ENCODE data around the gene WDR4.
"Not testable (repeated sequence)": the region's sequence is repeated elsewhere in the genome, so short reads cannot be mapped to it uniquely, and the experiment has no call there.

WDR4 gene

DNA sequence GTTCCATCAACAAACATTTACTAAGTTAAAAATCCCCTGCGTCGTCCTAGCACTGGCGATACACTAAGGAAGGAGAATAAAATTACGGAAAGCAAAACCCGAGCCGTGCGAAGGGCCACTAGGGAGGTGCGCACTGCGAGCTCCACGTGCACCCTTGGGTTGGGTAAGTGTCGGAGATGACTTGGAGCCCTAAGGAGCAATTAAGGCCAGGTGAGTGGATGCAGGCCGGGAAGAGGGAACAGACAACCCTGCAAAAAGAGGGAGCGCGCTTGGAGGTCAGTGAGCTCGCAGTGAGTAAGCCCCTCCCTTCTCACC is 704 bp downstream of the WDR4 start:
- no peak for DNase-seq (ENCODE audit: low read depth)

DNA sequence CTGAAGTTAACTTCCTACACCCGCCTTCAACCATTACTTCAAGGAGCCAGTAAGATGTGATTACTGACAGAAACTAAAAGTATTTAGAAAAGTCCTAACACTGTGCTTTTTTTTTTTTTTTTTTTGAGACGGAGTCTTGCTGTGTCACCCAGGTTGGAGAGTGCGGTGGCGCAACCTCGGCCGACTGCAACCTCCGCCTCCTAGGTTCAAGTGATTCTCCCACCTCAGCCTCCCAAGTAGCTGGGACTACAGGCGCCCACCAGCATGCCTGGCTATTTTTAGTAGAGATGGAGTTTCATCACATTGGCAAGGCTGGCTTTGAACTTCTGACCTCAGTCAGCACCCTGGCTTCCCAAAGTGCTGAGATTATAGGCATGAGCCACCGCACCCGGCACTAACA is 3.5 kb downstream of the WDR4 start:
- DNase-seq (ENCODE audit: low read depth), result not testable (repeated sequence)

DNA sequence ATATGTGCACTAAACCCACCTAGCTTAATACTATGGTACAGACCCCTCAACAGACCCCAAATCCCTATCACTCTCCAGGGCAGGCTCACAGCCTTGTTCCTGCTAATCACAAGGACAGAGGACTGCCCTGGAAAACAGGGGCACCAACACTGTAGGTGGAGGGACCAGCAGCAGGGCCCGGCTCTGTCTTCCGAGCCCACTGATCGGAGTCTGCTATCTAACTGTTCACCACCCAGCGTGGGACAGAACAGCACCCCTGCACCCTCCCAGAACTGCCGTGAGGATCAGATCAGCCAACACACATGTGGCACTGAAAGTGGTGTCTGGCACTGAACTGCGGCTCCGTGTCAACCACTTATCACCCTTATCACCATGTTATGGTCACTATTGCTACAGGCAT is 6.2 kb downstream of the WDR4 start:
- no peak for DNase-seq (ENCODE audit: low read depth)

DNA sequence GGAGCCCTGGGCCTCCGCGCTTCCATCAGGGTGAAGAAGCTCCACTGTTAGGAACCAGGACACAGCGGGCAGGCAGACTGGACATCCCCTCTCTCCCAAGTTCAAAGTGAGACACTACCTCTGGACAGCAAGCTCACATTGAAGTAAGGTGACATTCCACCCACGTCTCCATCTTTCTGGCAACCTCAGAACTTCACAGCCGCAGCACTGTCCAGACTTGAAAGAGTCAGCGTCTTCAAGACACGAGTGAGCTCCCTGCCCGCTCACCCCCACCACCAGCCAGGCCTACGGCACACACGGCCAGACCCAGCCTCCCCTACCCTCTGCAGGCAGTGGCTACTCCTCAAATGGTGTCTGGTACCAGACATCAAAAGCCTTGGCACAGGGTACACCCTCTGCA is 11.1 kb downstream of the WDR4 start:
- DNase-seq (ENCODE audit: low read depth), result no peak

DNA sequence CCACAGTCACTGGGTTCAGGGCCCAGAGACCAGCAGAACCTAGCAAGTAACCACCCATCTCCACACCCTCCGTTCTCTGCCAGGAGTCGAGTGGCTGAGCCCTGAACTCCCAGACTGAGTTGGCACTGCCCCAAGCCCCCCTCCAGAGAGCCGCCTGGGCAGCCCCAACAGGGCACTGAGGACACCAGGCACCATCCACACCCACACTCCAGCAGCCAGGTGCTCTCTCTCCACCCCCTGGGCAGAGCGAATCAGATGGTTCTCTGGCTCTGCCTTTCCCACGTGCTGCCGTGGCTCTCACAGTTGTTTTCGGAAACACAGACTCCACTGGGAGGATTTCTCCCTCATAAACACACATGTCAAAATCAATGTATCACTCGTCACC is 13.6 kb downstream of the WDR4 start:
- DNase-seq (ENCODE audit: low read depth), result no peak

DNA sequence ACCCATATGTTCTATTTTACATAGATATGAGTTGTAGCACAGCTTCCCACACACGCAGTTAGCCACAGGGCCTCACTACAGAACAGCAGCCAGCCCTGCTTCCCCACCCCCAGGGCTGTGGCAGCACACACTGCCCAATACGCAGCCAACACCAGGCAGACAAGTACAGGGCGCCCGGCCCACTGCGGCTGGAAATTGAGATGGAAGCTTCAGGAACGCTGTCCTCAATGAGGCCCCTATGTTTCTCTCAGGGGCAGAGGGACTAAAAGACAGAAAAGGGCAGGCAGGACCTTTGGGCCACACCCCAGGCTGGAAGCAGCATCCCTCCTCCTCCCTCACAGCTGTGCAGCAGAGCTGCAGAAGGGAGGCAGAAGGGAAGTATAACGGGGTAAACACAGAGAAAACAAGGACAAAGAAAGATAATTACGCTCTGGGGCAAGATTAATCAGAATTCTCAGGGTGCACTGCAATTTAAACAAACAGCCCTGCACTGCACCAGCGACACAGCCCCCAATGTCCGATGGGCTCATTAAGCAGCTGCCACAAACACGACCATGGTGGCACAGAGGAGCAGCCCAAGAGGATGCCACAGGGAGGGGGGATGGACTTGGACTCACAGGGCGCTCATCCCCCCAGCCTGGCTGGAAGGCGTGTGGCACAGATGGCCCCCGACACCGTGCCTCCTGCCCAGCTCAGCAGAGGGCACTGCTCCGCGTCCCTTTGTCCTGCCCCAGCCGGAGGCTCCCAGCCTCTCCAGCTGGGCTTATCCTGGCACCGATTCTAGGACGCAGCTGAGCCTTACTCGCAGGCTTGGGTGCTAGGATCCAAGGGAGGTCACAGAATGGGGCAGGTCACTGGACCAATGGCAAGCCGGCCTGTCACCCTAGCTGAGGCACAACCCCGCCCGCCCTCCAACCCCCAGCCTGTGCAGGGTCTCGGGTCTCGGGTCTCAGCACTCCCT is 14.2 kb downstream of the WDR4 start:
- DNase-seq (ENCODE audit: low read depth), result no peak

DNA sequence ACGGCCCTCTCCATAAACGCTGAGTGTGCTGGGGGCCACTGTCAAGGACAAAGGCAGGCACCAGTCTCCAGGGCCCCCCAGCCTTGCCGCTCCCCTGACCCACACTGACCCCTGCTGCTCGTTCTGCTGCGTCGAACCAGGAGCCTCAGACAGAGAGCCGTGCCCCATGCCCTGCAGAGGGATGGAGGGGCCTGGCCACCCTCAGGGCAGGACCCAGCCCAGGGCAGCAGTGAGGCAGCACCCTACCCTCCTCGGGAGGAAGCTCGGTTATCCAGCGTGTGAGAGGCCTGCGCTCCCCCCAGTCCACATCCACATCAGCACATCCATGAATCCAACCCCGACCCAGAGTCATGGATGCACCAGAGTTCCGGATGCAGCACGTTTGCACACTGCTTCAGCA is 15.1 kb downstream of the WDR4 start:
- DNase-seq (ENCODE audit: low read depth), result no peak

DNA sequence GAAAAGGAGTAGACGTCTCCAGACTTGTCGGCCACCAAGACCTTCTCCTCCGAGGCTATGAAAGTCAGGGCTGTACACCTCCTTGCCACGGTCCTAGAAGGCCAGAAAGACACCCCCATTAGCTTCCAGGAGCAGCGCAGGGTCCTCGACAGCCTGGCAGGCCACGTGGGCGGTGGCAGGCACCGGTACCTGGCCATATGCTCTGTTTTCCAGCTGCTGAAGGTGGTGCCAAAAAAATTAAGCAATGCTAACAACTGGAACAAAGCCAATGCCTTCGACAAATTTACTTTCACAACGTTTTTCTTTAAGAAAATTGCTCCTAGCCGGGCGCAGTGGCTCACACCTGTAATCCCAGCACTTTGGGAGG is 15.9 kb downstream of the WDR4 start:
- no peak for DNase-seq (ENCODE audit: low read depth)

DNA sequence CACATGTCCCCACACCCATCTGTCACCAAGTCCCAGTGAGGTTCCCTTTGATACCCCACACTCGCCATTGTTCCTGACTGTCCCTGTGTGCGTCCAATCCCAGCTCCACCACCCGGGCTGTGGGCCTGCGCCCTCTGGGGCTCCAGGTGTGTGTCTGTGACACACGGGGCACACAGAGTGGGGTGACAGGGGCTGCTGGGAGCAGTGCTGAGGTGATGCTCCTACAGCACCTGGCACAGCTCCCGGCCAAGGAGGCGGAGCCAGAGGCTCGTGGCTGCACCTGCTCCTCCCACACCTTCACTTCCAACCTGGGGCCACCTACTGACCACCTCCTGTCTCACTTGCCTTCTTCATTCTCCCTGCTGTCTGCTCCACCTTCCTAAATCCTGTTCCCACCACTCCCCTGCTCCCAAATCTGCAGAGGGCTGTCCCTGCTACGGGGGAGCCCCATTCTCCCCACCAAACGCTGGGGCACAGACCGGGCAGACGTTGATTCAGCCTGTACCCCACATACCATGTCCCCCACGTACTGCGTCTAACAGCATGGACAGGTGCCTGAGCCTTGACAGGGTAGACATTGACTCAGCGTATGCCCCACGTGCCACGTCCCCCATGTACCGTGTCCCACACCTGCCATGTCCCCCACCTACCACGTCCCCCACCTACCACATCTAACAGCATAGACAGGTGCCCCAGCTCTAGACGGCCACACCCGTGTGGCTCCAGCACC is 16.4 kb downstream of the WDR4 start:
- no peak for DNase-seq (ENCODE audit: low read depth)

DNA sequence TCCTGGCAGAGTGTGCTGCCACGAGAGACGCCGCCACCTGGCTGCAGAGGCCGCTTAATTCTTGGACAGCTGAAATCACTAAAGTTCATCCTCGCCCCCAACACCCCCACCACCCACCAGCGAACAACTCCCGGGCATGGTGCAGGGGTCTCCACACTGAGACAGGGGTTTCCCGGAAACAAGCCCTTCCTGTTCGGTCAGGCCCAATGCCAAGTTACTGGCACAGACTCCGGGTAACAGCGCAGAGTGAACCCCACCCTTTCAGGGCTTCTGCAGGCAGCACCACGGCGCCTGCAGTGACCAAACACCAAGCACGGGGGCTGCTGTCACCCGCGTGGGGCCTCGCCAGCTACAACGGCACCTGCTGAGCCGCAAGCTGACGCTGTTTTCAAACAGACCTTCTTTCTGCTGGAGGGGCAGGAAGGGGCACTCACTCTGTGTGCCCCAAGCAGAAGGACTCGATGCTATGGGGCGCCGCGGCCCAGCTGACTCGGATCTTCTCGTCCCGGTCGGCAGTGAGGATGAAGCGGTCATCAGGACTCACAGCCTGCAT is 17.4 kb downstream of the WDR4 start:
- no peak for DNase-seq (ENCODE audit: low read depth)

DNA sequence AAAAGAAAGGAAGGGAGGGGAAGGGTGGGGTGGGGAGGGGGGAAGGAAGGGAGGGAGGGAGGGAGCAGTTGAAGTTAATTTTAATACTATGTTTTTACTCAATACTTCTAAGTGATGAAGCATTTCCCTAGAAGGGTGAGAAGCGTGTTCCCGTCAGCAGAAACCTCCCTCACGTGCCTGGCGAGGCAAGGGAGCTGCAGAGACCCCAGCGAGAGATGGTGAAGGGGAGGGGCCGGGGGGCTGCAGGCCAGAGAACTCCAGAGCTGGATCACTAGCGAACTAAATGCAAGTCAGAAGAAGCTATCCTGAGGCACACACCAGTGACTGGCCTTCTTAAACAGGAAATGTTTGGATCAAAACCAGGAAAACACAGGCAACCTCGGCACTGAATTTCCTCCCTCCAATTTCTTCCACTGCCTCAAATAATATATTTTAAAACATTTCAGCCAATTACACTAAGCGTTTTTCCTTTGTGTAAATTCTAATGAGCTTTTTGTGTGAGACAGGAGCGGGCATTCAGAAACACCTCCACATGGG is 18.0 kb downstream of the WDR4 start:
- no peak for DNase-seq (ENCODE audit: low read depth)

DNA sequence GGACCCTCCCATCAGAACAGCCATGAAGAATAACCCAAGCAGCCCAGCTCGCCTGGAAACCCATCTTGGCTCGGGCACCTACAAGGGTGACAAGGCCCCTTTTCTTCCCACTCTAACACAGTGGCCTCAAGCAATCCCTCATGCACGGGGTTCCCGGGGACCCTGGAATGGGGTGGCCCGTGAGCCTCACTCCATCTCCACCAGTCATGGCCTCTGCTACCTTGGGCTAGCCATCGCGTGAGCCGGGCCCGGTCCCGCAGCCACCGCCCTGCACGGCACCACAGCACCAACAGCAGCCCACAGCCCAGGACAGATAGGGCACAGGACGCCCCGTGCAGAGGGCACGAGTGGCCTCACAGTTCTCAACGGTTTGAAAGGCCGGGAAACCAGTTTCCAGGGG is 19.0 kb downstream of the WDR4 start:
- DNase-seq (ENCODE audit: low read depth), result no peak

DNA sequence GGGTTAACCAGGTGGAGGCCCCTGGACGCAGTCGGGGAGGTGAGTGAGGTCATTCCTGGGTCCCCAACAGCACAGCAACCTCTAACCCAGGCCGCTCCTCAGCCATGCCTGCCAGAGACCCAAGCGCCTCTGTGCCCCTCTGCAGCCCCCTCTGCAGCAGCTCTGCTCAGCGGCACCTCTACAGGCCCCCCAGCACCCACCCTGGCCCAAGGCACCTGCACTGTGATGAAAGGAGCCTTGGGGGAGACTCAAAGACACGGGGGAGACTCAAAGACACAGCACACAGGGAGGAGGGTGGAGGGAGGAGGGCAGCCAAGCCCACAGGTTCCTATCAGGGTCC is 19.5 kb downstream of the WDR4 start:
- no peak for DNase-seq (ENCODE audit: low read depth)

DNA sequence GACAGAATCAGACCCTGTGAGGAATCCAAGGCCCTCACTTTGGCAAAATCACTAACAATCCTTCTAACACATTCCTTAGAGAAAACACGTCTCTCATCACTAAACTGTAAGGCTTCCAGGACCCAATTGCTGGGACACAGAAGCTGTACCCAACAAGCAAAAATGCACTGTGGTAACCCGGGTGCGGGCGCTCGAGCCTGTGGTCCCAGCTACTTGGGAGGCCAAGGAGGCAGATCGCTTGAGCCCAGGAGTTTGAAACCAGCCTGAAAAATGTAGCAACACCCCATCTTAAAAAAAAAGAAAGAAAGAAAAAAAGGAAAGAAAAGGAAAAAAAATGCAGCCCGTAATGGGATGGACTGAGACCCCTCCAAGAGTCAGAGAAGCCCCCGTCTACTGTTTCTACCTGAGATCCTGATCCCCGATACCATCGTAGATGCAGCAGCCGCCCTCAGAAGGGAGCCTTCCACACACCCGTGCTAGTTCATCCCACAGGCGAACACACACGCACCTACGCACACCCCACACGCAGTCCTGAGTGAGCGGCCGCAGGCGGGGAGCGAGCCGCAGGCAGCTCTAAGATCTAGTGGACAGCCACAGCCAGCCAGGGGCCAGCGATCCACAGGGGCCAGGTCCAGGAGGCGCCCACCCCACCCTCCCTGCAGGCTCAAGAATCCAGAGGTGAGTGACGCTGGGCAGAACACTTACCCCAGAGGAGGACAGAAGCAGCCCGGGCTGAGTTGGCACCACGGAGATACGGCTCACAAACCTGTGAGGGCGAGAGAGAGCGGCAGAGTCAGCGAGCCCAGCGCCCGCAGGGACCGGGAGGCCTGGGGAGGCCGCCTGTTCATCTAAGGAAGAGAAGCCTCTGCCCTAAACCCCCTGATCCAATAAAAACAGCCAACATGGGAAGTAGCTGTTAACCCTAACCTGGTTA is 20.1 kb downstream of the WDR4 start:
- DNase-seq (ENCODE audit: low read depth), result no peak

DNA sequence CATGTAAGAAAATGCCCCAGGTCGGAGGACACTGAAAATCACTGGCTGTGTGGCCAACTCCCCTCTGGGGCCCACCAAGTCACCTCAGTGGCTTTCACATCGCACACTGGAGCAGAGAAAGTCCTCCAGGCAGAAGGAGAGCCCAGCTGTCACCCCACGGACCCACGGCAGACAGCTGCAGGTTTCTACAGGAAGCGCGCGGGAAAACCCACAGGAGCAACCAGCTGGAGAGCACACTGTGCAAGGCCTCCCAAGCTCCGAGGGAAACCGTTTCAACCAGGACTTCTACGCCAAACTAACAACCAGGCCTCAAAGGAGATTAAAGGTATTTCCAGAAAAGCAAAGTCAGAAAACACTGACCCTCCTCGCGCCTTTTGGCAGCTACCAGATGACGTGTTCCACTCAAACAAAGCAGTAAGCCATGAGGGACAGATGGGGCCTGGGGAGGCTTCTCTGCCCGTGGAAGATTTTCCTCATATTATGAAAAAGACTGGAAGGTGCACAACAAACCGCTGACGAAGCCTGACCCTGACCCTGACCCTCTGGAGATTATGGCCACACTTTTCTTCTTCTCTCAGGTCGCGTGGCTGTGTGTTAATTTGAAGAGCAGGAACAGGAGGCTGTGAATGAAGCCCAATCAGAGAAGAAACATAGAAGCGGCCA is 21.0 kb downstream of the WDR4 start:
- no peak for DNase-seq (ENCODE audit: low read depth)

DNA sequence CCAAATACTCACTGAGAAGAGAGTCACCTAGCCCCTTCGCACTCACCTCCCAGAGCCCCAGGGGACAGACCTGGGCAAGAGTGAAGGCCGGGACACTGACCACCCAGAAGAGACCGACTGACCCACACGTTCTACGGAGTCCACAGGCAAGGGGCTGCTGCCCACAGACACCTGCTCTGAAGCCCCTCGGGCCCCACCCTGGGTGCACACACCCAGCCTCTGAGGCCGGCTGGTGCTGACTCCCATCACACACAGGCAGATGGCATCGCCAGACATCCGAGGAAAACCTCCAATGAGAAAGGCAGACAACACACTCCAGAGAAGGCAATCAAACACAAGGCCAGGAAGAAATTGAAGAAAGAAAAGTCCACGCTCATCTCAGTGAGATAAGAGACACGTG is 22.1 kb downstream of the WDR4 start:
- no peak for DNase-seq (ENCODE audit: low read depth)

DNA sequence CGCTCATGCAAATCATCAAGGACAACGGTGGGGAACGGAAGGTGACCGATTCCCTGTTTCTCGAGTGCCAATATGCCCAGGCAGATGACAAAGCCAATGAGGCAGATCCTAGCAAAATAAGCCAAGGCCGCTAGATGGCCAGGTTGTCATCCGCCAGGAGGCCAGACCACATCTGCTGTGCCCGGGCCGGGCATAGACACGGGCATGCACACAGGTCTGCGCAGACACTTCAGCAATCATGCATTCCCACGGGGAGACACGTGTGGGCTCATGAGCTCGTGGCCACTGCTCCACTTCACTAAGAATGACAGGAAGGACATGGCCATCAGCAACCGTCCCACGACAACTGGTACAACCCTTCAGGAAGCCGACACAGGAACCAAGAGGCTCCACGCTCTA is 23.4 kb downstream of the WDR4 start:
- no peak for DNase-seq (ENCODE audit: low read depth)

DNA sequence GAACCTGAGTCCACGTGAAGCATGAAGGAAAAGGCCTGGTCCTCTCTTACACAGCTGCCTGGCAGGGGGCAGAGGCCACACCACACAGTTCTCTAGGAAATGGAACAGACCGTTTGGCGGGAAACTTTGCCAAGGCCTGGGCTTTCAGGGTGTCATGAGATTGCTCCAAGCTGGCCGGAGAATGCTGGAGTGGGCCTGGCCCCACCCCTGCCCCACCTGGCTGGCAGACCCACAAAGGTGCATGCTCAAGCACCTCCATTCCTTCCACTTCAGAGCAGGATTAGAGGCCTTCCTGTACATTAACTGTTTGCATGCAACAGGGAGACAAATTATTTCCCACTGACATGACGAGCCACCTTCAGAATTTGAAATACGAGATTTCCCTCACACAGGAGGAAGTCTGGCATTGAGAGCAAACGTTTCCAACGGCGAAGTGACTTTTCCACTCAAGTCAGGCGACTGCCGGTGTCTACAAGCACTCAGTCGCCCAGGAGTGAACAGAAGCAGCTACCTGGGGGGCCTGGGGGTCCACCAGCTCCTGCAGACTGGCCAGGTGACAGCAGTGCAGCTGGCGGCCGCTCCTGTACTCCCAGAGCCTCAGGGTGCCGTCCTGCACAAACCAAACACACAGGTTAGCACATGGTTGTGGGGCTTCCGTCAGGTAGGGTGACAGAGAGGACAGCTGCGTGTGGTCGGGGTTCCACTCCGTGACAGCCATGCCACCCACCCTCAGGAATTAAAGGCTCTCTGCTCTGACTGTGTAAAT is 24.0 kb downstream of the WDR4 start:
- no peak for DNase-seq (ENCODE audit: low read depth)

DNA sequence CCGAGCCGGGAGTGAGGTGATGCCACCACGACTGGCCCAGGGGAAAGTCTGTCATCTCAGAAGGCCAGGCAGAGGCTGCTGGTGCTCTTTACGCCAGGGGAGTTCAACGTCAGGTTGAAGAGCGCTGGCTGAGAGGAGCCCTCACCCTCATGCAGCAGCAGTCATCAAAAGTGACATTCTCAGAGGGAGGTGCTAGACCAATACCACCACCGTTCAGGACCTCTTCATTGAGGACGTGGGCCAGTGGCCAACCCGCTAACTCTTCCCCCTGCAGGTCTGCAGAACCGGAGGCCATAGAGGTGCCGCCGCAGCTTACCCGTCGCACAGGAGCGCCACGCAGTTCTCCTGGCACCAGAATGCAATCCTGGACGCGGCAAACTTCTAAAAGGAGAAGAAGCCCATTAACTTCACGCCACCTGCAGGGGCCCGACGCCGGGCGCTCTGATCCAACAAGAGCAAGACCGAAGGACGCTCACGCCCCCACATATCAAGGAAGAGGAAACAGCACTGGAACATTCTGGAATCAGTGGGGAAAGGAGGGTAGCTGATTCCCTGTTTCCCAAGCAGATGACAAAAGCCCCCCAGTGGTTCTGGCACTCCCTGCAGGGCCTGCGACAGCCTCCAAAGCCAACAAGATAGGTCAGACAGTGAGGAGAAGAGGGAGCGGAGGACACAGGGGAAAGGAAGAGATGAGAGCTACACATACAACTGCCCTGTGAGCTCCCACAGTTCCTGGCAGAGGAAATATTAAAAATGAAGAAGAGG is 24.9 kb downstream of the WDR4 start:
- no peak for DNase-seq (ENCODE audit: low read depth)

DNA sequence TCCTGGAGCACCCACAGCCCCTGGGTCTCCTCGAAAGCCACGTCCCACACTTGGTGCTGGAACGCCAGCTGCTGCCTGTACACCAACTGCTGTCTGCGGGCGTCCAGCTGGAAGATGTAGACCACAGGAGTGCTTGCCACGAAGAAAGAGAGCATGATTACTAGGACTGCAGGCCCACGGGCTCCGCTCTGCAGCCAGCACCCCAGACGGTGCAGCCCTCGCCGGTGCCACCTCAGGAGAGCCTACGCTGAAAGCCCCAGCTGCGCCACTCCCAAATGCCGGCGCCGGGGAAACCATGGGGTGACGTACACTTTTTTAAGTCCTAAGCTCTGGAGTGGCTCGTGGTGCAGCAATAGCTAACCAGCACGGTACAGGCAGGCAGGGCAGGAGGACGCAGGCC is 25.7 kb downstream of the WDR4 start:
- DNase-seq (ENCODE audit: low read depth), result no peak

Data from activated gamma-delta T cell treated with anti-CD3 and anti-CD28 coated beads, Interleukin-2, amount 50 U/mL, for 16 hours (primary cell).